ENCODE measurements around the gene GUK1.

DNA sequence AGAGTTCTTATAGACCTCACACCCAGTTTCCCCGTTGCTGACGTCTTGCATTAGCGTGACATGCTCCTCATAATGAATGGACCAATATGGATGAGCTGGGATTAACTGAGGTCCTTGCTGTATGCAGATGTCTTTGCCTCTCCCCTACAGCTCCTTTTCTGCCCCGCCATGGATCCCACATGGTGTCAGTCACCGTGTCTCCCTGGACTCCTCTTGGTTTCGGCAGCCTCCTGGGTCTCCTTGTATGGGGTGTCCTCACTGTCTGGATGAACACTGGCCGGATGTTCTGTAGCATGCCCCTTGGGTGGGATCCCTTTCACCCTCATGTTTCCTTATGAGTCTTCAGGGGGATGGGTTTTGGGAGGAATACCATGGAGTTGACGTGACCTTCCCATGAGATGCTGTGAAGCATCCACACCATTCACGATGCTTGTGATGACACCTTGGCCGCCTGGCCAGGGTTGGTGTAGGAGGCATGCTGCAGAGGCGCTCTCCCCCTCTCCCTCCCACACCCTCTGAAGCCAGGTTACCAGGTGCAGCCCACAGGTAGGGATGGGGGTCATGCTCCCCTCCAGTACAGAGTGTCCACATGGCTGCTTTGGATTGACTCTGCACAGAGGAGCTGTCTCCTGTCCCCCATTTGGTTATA, 14.1 kb downstream of the GUK1 start:
- TF ChIP-seq, protein P1, sequence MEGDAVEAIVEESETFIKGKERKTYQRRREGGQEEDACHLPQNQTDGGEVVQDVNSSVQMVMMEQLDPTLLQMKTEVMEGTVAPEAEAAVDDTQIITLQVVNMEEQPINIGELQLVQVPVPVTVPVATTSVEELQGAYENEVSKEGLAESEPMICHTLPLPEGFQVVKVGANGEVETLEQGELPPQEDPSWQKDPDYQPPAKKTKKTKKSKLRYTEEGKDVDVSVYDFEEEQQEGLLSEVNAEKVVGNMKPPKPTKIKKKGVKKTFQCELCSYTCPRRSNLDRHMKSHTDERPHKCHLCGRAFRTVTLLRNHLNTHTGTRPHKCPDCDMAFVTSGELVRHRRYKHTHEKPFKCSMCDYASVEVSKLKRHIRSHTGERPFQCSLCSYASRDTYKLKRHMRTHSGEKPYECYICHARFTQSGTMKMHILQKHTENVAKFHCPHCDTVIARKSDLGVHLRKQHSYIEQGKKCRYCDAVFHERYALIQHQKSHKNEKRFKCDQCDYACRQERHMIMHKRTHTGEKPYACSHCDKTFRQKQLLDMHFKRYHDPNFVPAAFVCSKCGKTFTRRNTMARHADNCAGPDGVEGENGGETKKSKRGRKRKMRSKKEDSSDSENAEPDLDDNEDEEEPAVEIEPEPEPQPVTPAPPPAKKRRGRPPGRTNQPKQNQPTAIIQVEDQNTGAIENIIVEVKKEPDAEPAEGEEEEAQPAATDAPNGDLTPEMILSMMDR (IDR thresholded peaks at IDR 0.05): no peak
- no peak for TF ChIP-seq EZH2 (IDR thresholded peaks at IDR 0.05)
